ENCODE data around the gene PSKH1.

DNA sequence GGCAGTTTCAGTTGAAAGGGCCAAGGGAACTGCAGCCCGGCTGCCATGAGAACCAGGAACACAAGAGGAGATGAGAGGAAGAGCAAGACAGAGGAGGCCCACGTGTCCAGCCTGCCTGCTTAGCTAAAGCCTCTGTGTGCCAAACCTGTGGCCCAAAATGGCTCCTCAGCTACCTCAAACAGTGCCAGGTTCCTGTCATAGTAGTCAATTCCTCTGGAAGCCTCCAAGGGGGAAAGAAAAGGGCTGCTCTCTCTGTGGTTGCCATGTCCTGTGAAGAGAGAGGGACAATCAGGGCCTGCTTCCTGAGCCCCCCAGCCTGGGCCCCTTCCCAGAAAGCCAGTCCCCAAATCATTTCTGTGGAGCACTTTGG is 70.2 kb downstream of the PSKH1 start:
- TF ChIP-seq, protein P1, sequence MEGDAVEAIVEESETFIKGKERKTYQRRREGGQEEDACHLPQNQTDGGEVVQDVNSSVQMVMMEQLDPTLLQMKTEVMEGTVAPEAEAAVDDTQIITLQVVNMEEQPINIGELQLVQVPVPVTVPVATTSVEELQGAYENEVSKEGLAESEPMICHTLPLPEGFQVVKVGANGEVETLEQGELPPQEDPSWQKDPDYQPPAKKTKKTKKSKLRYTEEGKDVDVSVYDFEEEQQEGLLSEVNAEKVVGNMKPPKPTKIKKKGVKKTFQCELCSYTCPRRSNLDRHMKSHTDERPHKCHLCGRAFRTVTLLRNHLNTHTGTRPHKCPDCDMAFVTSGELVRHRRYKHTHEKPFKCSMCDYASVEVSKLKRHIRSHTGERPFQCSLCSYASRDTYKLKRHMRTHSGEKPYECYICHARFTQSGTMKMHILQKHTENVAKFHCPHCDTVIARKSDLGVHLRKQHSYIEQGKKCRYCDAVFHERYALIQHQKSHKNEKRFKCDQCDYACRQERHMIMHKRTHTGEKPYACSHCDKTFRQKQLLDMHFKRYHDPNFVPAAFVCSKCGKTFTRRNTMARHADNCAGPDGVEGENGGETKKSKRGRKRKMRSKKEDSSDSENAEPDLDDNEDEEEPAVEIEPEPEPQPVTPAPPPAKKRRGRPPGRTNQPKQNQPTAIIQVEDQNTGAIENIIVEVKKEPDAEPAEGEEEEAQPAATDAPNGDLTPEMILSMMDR (conservative IDR thresholded peaks at IDR 0.05; ENCODE audit: low read length): no peak
- no peak for TF ChIP-seq EZH2phosphoT487 (IDR thresholded peaks at IDR 0.05; ENCODE audit: borderline replicate concordance)

All from Loucy (cell line).